HepG2 (cell line): ENCODE data around the gene SYNE1. TPM values are rescaled to one million over a fixed set of nuclear protein-coding genes. Genes with fewer than 3 reads are reported as not detected.

Source experiments
- ASH2L ChIP-seq: fragments of 300-600, 200-600 bp; sonication (generic); IDR thresholded peaks from 2 replicates; pipeline ENCODE4 v1.7.0; 2017; ENCODE audit warnings: low read depth, mild to moderate bottlenecking, moderate library complexity, mixed read lengths, low read length; ENCODE audit not compliant: insufficient read length
- HCFC1 ChIP-seq: fragments of 150-350 bp; IDR thresholded peaks from 2 replicates; pipeline ENCODE4 v1.6.1; 2014; ENCODE audit warnings: low read depth, low read length
- HNRNPUL1 ChIP-seq: fragments of 200-400 bp; formaldehyde crosslinking; IDR thresholded peaks from 2 replicates; pipeline ENCODE4 v1.6.1; 2017; ENCODE audit warnings: low read depth, mild to moderate bottlenecking, low read length, moderate library complexity
- JARID2 ChIP-seq: sonication (generic); formaldehyde crosslinking; IDR thresholded peaks from 2 replicates; pipeline ENCODE4 v1.8.1; 2023; ENCODE audit warnings: missing genetic modification reagents, inconsistent platforms; ENCODE audit not compliant: insufficient replicate concordance
- KAT7 ChIP-seq: IDR thresholded peaks from 2 replicates; pipeline ENCODE4 v1.6.1; 2018; ENCODE audit warnings: borderline replicate concordance, missing compliant biosample characterization
- KDM5A ChIP-seq: fragments of 200-600 bp; sonication (generic); IDR thresholded peaks from 2 replicates; pipeline ENCODE4 v1.7.0; 2018; ENCODE audit warnings: antibody characterized with exemption, mild to moderate bottlenecking, low read length, borderline replicate concordance
- MIER2 ChIP-seq: IDR thresholded peaks from 2 replicates; pipeline ENCODE4 v1.6.1; 2016; ENCODE audit warnings: missing biosample characterization, missing genetic modification reagents
- MIER3 ChIP-seq: IDR thresholded peaks from 2 replicates; pipeline ENCODE4 v1.6.1; 2016; ENCODE audit warnings: missing compliant biosample characterization, borderline replicate concordance
- NFIB ChIP-seq: sonication (generic); formaldehyde crosslinking; IDR thresholded peaks from 2 replicates; pipeline ENCODE4 v1.9.0; 2021; ENCODE audit warnings: missing genetic modification reagents, mild to moderate bottlenecking, borderline replicate concordance
- PITX1 ChIP-seq: sonication (generic); formaldehyde crosslinking; IDR thresholded peaks from 2 replicates; pipeline ENCODE4 v1.5.1; 2020; ENCODE audit warnings: mild to moderate bottlenecking, missing genetic modification reagents
- REXO4 ChIP-seq: sonication (generic); formaldehyde crosslinking; IDR thresholded peaks from 2 replicates; pipeline ENCODE4 v1.8.0; 2022; ENCODE audit warnings: missing genetic modification reagents, mild to moderate bottlenecking, borderline replicate concordance
- SIX4 ChIP-seq: sonication (generic); formaldehyde crosslinking; IDR thresholded peaks from 2 replicates; pipeline ENCODE4 v1.4.0; 2020; ENCODE audit warnings: missing genetic modification reagents
- TCF12 ChIP-seq, 2 experiments: fragments of 450-650 bp in 1 of 2; sonication (generic) in 1 of 2; formaldehyde crosslinking in 1 of 2; IDR thresholded peaks; 2 replicates each; pipeline versions ENCODE4 v1.6.1 to v1.8.0; 2017 to 2022; ENCODE audit warnings: antibody characterized with exemption in 1 of 2, mild to moderate bottlenecking in 1 of 2, missing genetic modification reagents in 1 of 2, moderate library complexity in 1 of 2
- UBTF ChIP-seq: sonication (generic); formaldehyde crosslinking; IDR thresholded peaks from 2 replicates; pipeline ENCODE4 v1.4.0; 2020; ENCODE audit warnings: mild to moderate bottlenecking, missing genetic modification reagents
- ZFP37 ChIP-seq: sonication (generic); formaldehyde crosslinking; IDR thresholded peaks from 2 replicates; pipeline ENCODE4 v1.4.0; 2020; ENCODE audit warnings: missing genetic modification reagents, borderline replicate concordance
- ZKSCAN8 ChIP-seq: IDR thresholded peaks from 2 replicates; pipeline ENCODE4 v1.6.1; 2016; ENCODE audit warnings: borderline replicate concordance, missing genetic modification reagents, missing compliant biosample characterization
- ZNF207 ChIP-seq: fragments of 450-650 bp; IDR thresholded peaks from 2 replicates; pipeline ENCODE4 v1.6.1; 2016; ENCODE audit warnings: antibody characterized with exemption, borderline replicate concordance
- polyA plus RNA-seq, 8 experiments: library from polyadenylated mRNA; depleted of rRNA in 3 of 8; stranded (reverse) in 7 of 8; unstranded in 1 of 8; fragments of >200 nt; fragmentation: Illumina TruSeq in 4 of 8; extraction: Trizol in 4 of 8; gene quantifications; 2 replicates each; pipeline versions ENCODE4 v1.2.1 to v1.2.3, GENCODE V29; 2011 to 2016; ENCODE audit warnings: low read depth in 4 of 8, missing spikeins in 1 of 8, mixed read lengths in 1 of 8; ENCODE audit not compliant: insufficient read depth in 1 of 8
- total RNA-seq, 5 experiments: library from RNA; depleted of rRNA; stranded (reverse); fragments of >200 nt; fragmentation: Illumina TruSeq; extraction: Trizol; gene quantifications; 2 replicates each; pipeline ENCODE4 v1.2.3, GENCODE V29; 2016; ENCODE audit warnings: low read depth in 1 of 5
- TF ChIP-seq, protein P1 (sequence below): sonication (generic); formaldehyde crosslinking; IDR thresholded peaks from 2 replicates; pipeline ENCODE4 v1.8.1; 2023; ENCODE audit warnings: mild to moderate bottlenecking, inconsistent platforms, moderate library complexity, missing genetic modification reagents, borderline replicate concordance
- TF ChIP-seq, protein P2 (sequence below): sonication (generic); formaldehyde crosslinking; IDR thresholded peaks from 2 replicates; pipeline ENCODE4 v1.4.0; 2020; ENCODE audit warnings: missing genetic modification reagents, borderline replicate concordance

SYNE1 gene
- total and polyA plus RNA-seq, 2 of the 13 experiments (the other 11 are each of a cell fraction or from before 2014, with no cell fraction given), result 5.5 to 15.9 TPM

DNA sequence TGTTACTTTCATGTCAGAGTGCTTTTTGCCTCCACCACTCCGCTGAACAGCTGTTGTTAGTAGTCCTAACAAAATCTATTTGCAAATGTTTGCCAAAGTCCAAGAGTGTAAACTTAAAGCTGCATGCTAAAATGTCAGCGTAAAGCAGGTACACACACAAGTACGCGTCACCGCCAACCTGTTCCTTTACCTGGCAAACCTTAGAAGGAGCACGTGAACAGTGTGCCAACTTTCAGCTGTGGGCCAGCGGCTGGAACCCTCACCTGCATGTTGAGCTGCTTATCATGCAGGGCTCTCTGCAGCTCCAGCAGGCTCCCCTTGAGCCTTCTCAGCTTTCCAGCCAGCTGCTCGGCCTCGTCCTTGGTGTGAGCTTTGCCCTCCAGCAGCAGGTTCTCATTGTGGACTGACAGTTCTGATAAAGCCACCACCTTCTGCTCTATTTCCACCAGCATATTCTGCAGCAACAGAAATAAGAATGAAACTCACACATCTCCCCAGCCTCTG is 359.3 kb downstream of the SYNE1 start (continued):
- no peak for TF ChIP-seq KDM5A
- TF ChIP-seq ZFP37 (CRISPR knock-in tag), result 0 out of 2 replicates have a peak, but pooled peaks have one; percentile 66
- no peak for TF ChIP-seq JARID2 (CRISPR knock-in tag)
- TF ChIP-seq HNRNPUL1, result no peak
- peak; percentile 63; the same call in 1 of the 2 replicates for TF ChIP-seq PITX1 (CRISPR knock-in tag)
- TF ChIP-seq, protein P1, sequence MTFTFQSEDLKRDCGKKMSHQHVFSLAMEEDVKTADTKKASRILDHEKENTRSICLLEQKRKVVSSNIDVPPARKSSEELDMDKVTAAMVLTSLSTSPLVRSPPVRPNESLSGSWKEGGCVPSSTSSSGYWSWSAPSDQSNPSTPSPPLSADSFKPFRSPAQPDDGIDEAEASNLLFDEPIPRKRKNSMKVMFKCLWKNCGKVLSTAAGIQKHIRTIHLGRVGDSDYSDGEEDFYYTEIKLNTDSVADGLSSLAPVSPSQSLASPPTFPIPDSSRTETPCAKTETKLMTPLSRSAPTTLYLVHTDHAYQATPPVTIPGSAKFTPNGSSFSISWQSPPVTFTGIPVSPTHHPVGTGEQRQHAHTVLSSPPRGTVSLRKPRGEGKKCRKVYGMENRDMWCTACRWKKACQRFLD, result no peak
- TF ChIP-seq, protein P2, sequence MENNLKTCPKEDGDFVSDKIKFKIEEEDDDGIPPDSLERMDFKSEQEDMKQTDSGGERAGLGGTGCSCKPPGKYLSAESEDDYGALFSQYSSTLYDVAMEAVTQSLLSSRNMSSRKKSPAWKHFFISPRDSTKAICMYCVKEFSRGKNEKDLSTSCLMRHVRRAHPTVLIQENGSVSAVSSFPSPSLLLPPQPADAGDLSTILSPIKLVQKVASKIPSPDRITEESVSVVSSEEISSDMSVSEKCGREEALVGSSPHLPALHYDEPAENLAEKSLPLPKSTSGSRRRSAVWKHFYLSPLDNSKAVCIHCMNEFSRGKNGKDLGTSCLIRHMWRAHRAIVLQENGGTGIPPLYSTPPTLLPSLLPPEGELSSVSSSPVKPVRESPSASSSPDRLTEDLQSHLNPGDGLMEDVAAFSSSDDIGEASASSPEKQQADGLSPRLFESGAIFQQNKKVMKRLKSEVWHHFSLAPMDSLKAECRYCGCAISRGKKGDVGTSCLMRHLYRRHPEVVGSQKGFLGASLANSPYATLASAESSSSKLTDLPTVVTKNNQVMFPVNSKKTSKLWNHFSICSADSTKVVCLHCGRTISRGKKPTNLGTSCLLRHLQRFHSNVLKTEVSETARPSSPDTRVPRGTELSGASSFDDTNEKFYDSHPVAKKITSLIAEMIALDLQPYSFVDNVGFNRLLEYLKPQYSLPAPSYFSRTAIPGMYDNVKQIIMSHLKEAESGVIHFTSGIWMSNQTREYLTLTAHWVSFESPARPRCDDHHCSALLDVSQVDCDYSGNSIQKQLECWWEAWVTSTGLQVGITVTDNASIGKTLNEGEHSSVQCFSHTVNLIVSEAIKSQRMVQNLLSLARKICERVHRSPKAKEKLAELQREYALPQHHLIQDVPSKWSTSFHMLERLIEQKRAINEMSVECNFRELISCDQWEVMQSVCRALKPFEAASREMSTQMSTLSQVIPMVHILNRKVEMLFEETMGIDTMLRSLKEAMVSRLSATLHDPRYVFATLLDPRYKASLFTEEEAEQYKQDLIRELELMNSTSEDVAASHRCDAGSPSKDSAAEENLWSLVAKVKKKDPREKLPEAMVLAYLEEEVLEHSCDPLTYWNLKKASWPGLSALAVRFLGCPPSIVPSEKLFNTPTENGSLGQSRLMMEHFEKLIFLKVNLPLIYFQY (CRISPR knock-in tag), result peak; percentile 68; the same call in 1 of the 2 replicates
- no peak for TF ChIP-seq ZNF207
- TF ChIP-seq REXO4 (CRISPR knock-in tag), result no peak
- TF ChIP-seq NFIB (CRISPR knock-in tag), result no peak
- peak; percentile 64; the same call in 1 of the 2 replicates for TF ChIP-seq MIER3 (CRISPR knock-in tag)
- 0 out of 2 replicates have a peak, but pooled peaks have one; percentile 56 for TF ChIP-seq UBTF
- TF ChIP-seq ZKSCAN8 (CRISPR knock-in tag), result 0 out of 2 replicates have a peak, but pooled peaks have one; percentile 83
- no peak for TF ChIP-seq TCF12 (IDR thresholded peaks at IDR 0.05)
- TF ChIP-seq TCF12 (CRISPR knock-in tag; IDR thresholded peaks at IDR 0.05), result no peak
- no peak; the same call in 1 of the 2 replicates for TF ChIP-seq KAT7 (CRISPR knock-in tag)
- TF ChIP-seq MIER2 (CRISPR knock-in tag), result peak; percentile 69
- peak; percentile 39; the same call in 1 of the 2 replicates for TF ChIP-seq SIX4 (CRISPR knock-in tag)
- no peak for TF ChIP-seq HCFC1
- peak; percentile 90 for TF ChIP-seq ASH2L
